OCI-LY7 (cell line): ENCODE measurements around the gene NUDT21. TPM values are rescaled to one million over a fixed set of nuclear protein-coding genes. Genes with fewer than 3 reads are reported as not detected.

ENCODE experiments used
- BruUV-seq: library from RNA; stranded (reverse); fragments of 400-500 nt; replicated peaks from 2 replicates; lab custom pipeline; 2021; lab: Mats Ljungman, UMichigan
- CTCF ChIA-PET: fragments of 300-600 bp; sonication (Branson Sonifier 250); formaldehyde crosslinking; loops from one replicate; lab custom pipeline; 2022; ENCODE audit warnings: antibody characterized with exemption; ENCODE audit not compliant: unreplicated experiment; lab: Charles Lee
- POLR2A ChIA-PET: fragments of 300-600 bp; sonication (Branson Sonifier 250); formaldehyde crosslinking; loops from one replicate; lab custom pipeline; 2022; ENCODE audit warnings: antibody characterized with exemption; lab: Charles Lee
- DNase-seq: peaks from one replicate; pipeline ENCODE4 v3.0.0-alpha.2; 2015; ENCODE audit warnings: low spot score
- H2AFZ ChIP-seq: fragments of 200-600 bp; sonication (generic), shearing (Covaris generic); 2 replicates; pipeline ENCODE4 v1.6.1; 2014; ENCODE audit warnings: mild to moderate bottlenecking, antibody characterized with exemption, low read length, moderate library complexity
- H3K27ac ChIP-seq: fragments of 200-600 bp; sonication (generic); 2 replicates; pipeline ENCODE4 v1.5.1; 2014; ENCODE audit warnings: mixed run types, low read depth, mild to moderate bottlenecking, moderate library complexity, low read length, inconsistent platforms; ENCODE audit not compliant: poor library complexity, severe bottlenecking
- H3K36me3 ChIP-seq: fragments of 200-600 bp; sonication (generic); 2 replicates; pipeline ENCODE4 v1.6.1; 2014; ENCODE audit warnings: mild to moderate bottlenecking, antibody characterized with exemption, low read length, moderate library complexity, mixed read lengths; ENCODE audit not compliant: insufficient read depth
- H3K4me1 ChIP-seq: fragments of 200-600 bp; sonication (generic); 2 replicates; pipeline ENCODE4 v1.5.1; 2014; ENCODE audit warnings: mild to moderate bottlenecking, low read length; ENCODE audit not compliant: insufficient read depth, poor library complexity, severe bottlenecking
- H3K4me2 ChIP-seq: fragments of 200-600 bp; sonication (generic); 2 replicates; pipeline ENCODE4 v1.6.1; 2014; ENCODE audit warnings: mild to moderate bottlenecking, low read length
- H3K4me3 ChIP-seq: fragments of 200-600 bp; sonication (generic); 2 replicates; pipeline ENCODE4 v1.5.1; 2014; ENCODE audit warnings: mild to moderate bottlenecking, low read depth, low read length; ENCODE audit not compliant: poor library complexity, severe bottlenecking
- H3K79me2 ChIP-seq: fragments of 200-600 bp; sonication (generic); 2 replicates; pipeline ENCODE4 v1.6.1; 2016; ENCODE audit warnings: low read depth, mild to moderate bottlenecking, low read length, moderate library complexity, mixed read lengths; ENCODE audit not compliant: insufficient read depth
- H3K9me2 ChIP-seq: fragments of 200-600 bp; sonication (generic); 2 replicates; pipeline ENCODE4 v1.6.1; 2016; ENCODE audit warnings: mild to moderate bottlenecking, low read length, mixed read lengths; ENCODE audit not compliant: insufficient read depth
- H3K9me3 ChIP-seq: fragments of 200-600 bp; sonication (generic); 2 replicates; pipeline ENCODE4 v1.6.1; 2014; ENCODE audit warnings: mild to moderate bottlenecking, mixed run types, low read length, mixed read lengths
- H4K20me1 ChIP-seq: fragments of 200-600 bp; sonication (generic); 2 replicates; pipeline ENCODE4 v1.6.1; 2014; ENCODE audit warnings: mild to moderate bottlenecking, antibody characterized with exemption, low read length, moderate library complexity, mixed read lengths; ENCODE audit not compliant: insufficient read depth
- CTCF ChIP-seq: fragments of 200-600 bp; sonication (generic); conservative IDR thresholded peaks from 2 replicates; pipeline ENCODE4 v1.5.1; 2014; ENCODE audit warnings: mild to moderate bottlenecking, antibody characterized with exemption, low read length, moderate library complexity, mixed read lengths
- EZH2phosphoT487 ChIP-seq: fragments of 200-600 bp; sonication (generic); IDR thresholded peaks from 2 replicates; pipeline ENCODE4 v1.6.1; 2018; ENCODE audit warnings: low read depth, borderline replicate concordance, mild to moderate bottlenecking, mixed run types, antibody characterized with exemption, low read length, moderate library complexity, mixed read lengths
- intact Hi-C: fragments of 100-400 bp; cut with micrococcal nuclease; formaldehyde crosslinking; loops from one replicate; pipeline ENCODE4 v1.10.0; 2022; ENCODE audit not compliant: unreplicated experiment
- total RNA-seq, 2 experiments: library from RNA; depleted of rRNA in 1 of 2; stranded (reverse); fragments of >200 nt in 1 of 2; shearing (Covaris generic) in 1 of 2; gene quantifications; 2 replicates each; pipeline ENCODE4 v1.2.3, GENCODE V29; 2014 to 2022

Gene NUDT21
- total RNA-seq, 2 experiments from 2014 or later: 229 to 273 TPM

GRCh38 chr16:56421976-56422669 is 29.0 kb downstream of the NUDT21 start:
- intact Hi-C loops: no loop called here
- H3K4me2 ChIP-seq: peak overlapping the region; percentile 90
- H3K36me3 ChIP-seq: peaks cover 10% of the 10 kb centered on the region
- no peaks in the 10 kb centered on the region for H3K9me2 ChIP-seq
- peak; percentile 43 for DNase-seq
- H3K9me3 ChIP-seq: no peaks in the 10 kb centered on the region
- peak overlapping the region; percentile 58; the same call in 1 of the 2 replicates for H2AFZ ChIP-seq
- TF ChIP-seq CTCF (no peak), EZH2phosphoT487 (no peak)
- peak overlapping the region; percentile 88 for H3K4me3 ChIP-seq
- no TSS peak for BruUV-seq
- ChIA-PET POLR2A (interaction anchor here (1.0 kb wide), 1 partner anchor 29 kb away, joined by 3 read pairs; the partner anchor contains the start of genes NUDT21 and OGFOD1), CTCF (no interaction called here)
- peaks cover 5% of the 10 kb centered on the region; the same call in 1 of the 2 replicates for H4K20me1 ChIP-seq
- peak overlapping the region; percentile 72 for H3K27ac ChIP-seq
- H3K79me2 ChIP-seq: peaks cover 77% of the 10 kb centered on the region
- peaks cover 47% of the 10 kb centered on the region for H3K4me1 ChIP-seq

- Histone ChIP-seq H3K4me3 (peak overlapping the region; percentile 88), H3K36me3 (peaks cover 10% of the 10 kb centered on the region), H4K20me1 (peaks cover 5% of the 10 kb centered on the region; the same call in 1 of the 2 replicates), H3K4me2 (peak overlapping the region; percentile 90), H3K9me3 (no peaks in the 10 kb centered on the region), H3K9me2 (no peaks in the 10 kb centered on the region), H3K4me1 (peaks cover 49% of the 10 kb centered on the region), H2AFZ (no peak overlapping the region), H3K27ac (peak overlapping the region; percentile 72), H3K79me2 (peaks cover 85% of the 10 kb centered on the region)
- intact Hi-C loops: no loop called here
- BruUV-seq: no TSS peak
- DNase-seq: peak; percentile 52
- CTCF ChIA-PET: no interaction called here
- TF ChIP-seq EZH2phosphoT487 (no peak), CTCF (no peak)
- POLR2A ChIA-PET: interaction anchor here (0.7 to 1.0 kb wide), 3 partner anchors 10 to 86 kb away, joined by 3 read pairs; partner anchors contain the start of genes NUDT21 and OGFOD1
Measured at GRCh38 chr16:56421313-56421712, 29.8 kb downstream of the NUDT21 start.

- Histone ChIP-seq H3K9me2 (no peaks in the 10 kb centered on the region), H3K36me3 (peaks cover 10% of the 10 kb centered on the region), H3K4me2 (peak overlapping the region; percentile 90), H4K20me1 (peaks cover 5% of the 10 kb centered on the region; the same call in 1 of the 2 replicates), H2AFZ (no peak overlapping the region), H3K27ac (peak overlapping the region; percentile 72), H3K4me3 (peak overlapping the region; percentile 88), H3K9me3 (no peaks in the 10 kb centered on the region), H3K4me1 (peaks cover 49% of the 10 kb centered on the region), H3K79me2 (peaks cover 92% of the 10 kb centered on the region)
- no TSS peak for BruUV-seq
- CTCF ChIA-PET: no interaction called here
- no peak for DNase-seq
- POLR2A ChIA-PET: interaction anchor here (0.7 to 1.3 kb wide), 5 partner anchors 10 to 86 kb away, joined by 3 to 5 read pairs (median 3); partner anchors contain the start of genes NUDT21 and OGFOD1
- intact Hi-C loops: no loop called here
- no peak for TF ChIP-seq CTCF
- no peak for TF ChIP-seq EZH2phosphoT487
Measured at GRCh38 chr16:56420613-56421012, 30.5 kb downstream of the NUDT21 start.
